ENCODE results near the gene GADD45B.
"Not testable (repeated sequence)": the region's sequence is repeated elsewhere in the genome, so short reads cannot be mapped to it uniquely, and the experiment has no call there.

GADD45B gene

DNA sequence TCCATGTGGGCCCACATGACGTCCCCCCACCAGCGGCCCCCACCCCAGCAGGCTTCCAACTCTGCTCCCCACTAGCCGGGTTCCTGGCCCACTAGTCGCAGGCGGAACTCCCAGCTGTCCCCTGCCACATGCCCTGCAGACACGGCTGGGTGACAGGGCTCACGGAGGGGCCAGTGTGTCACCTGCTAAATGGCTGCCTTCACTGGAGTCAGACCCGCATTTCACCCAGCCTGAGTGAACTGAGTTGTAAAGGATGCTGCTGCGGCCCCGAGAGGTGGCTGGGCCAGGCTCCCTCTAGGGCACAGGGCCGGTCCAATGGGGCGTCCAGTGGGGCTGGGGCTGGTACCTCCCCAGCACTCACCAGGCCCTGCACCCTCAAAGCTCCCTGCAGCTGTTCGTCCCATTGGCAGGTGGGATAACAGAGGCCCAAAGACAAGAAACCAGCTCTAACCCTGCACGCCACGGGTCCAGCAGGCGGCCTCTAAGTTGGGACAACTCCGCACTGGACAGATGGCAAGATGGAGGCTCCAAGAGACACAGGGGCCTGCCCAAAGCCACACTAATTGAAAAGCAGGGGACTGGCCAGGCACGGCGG is 22.4 kb upstream of the GADD45B start:
- no peak for TF ChIP-seq CTCF (IDR thresholded peaks at IDR 0.05; ENCODE audit: low read depth, low read length)
- no peak for DNase-seq (ENCODE audit: low read depth in 2 of 2)
- no peak overlapping the region for H3K4me3 ChIP-seq (replicated peaks in 1 of 2; ENCODE audit: low read depth in 2 of 2, low read length in 2 of 2)

DNA sequence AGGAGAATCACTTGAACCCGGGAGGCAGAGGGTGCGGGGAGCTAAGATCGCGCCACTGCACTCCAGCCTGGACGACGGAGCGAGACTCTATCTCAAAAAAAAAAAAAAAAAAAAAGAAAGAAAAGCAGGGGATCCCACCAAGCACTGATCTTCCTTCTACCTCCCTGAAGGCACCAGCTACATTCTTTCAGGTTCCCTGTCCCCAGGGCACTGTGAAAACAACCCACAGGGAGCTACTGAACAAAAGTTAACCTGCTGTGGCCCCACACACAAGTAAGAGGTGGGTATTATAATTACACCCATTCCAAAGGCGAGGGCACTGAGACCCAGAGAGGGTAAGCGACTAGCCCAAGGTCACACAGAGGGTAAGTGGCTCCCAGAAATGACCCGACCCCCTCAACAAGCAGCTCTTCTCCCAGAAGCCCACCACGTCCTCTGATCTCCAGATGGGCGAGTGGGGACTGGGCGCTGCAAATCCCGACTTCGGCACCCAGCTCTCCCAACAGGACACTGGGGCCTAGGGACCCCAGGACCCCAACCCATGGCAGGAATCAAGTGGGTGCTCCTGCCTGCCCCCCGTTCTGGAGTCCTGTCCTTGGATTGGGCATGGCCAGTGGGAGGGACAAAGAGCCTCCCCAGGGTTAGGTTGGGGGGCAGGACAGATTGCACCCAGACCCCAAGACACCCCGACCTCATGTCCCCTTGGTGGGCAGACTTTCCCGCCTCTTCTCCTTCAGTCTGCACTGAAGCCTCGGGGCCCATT is 21.5 kb upstream of the GADD45B start:
- DNase-seq (ENCODE audit: low read depth in 2 of 2): no peak
- no peak overlapping the region for H3K4me3 ChIP-seq (replicated peaks in 1 of 2; ENCODE audit: low read depth in 2 of 2, low read length in 2 of 2)
- no peak for TF ChIP-seq CTCF (IDR thresholded peaks at IDR 0.05; ENCODE audit: low read depth, low read length)

DNA sequence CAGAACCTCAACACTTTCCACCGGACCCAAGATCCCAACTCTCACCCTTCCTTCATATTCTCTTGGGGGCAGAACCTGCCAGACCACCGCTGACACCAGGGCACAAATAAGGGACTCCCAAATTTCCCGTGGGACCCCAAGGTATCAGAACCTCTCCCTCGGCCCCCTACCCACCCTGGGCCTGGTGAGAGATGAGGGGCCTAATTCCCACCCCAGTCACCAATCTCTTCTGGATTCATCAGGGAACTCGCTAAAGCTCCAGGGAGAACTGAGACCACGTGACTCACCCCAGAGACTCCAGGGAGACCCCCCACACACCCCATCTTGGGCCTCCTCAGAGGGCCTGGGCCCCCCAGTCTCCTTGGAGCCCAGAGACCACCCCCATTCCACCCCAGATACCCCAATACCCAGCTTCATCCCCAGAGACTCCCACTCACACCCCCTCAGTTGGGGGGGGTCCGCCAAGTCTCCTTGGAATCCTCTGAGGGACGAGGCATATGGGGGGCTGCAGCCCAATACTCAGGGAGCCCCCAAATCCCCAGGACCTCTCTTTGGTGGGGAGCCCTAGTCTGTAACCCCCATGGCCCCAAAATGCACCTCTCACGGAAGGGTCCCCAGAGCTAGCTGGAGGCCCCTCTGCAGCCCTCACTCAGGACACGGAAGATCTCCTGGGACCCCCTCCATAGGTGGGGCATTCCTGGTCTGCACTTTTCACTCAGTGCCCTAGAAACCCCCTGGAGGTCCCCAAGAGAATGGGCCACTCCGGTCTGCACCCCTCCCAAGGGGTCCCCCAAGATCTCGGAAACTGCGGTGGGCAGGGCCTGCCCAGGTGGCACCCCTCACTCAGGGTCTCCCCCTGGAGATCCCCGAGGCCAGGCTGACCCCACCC is 20.7 kb upstream of the GADD45B start:
- no peak for TF ChIP-seq CTCF (IDR thresholded peaks at IDR 0.05; ENCODE audit: low read depth, low read length)
- no peak for DNase-seq (ENCODE audit: low read depth in 2 of 2)
- peak overlapping the region; percentile 91 for H3K4me3 ChIP-seq (replicated peaks in 1 of 2; ENCODE audit: low read depth in 2 of 2, low read length in 2 of 2)

- DNase-seq (ENCODE audit: low read depth in 2 of 2): peak in 1 of 2 donors; percentile 8
- H3K4me3 ChIP-seq (replicated peaks in 1 of 2; ENCODE audit: low read depth in 2 of 2, low read length in 2 of 2): peak overlapping the region; percentile 91
- TF ChIP-seq CTCF (IDR thresholded peaks at IDR 0.05; ENCODE audit: low read depth, low read length): no peak
These were observed 19.9 kb upstream of the GADD45B start for GRCh38 chr19:2455851-2456570.

GRCh38 chr19:2457394-2458037 is 18.4 kb upstream of the GADD45B start:
- H3K4me3 ChIP-seq (replicated peaks in 1 of 2; ENCODE audit: low read depth in 2 of 2, low read length in 2 of 2): peak overlapping the region in 1 of 2 donors; percentile 26
- no peak for TF ChIP-seq CTCF (IDR thresholded peaks at IDR 0.05; ENCODE audit: low read depth, low read length)

DNA sequence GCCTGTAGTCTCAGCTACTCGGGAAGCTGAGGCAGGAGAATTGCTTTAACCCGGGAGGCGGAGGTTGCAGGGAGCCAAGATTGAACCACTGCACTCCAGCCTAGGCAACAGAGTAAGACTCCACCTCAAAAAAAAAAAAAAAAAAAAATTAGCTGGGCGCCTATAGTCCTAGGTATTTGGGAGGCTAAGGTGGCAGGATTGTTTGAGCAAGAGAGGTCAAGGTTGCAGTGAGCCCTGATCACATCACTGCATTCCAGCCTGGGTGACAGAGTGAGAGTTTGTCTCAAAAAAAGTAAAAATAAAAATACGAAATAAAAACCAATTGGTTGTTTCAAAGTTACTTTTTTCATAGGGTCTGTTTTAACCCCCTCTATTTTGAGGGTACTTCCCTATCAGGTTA is 17.9 kb upstream of the GADD45B start:
- DNase-seq (ENCODE audit: low read depth in 2 of 2): no peak
- H3K4me3 ChIP-seq (replicated peaks in 1 of 2; ENCODE audit: low read depth in 2 of 2, low read length in 2 of 2): no peak overlapping the region
- no peak for TF ChIP-seq CTCF (IDR thresholded peaks at IDR 0.05; ENCODE audit: low read depth, low read length)

More at GRCh38 chr19:2457394-2458037, 18.4 kb upstream of the GADD45B start:
- DNase-seq (ENCODE audit: low read depth in 2 of 2): no peak

DNA sequence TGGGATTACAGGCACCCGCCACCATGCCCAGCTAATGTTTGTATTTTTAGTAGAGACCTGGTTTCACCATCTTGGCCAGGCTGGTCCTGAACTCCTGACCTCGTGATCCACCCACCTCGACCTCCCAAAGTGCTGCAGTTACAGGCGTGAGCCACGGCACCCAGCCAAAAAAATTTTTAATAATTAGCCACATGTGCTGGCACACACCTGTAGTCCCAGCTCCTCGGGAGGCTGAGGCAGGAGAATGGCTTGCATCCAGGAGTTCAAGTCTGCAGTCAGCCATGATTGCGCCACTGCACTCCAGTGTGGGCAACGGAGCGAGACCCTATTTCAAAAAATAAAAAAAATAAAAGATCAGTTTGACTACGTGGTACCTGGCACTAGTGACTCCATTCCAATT is 17.2 kb upstream of the GADD45B start:
- not testable (repeated sequence) for DNase-seq (ENCODE audit: low read depth in 2 of 2)

More for the DNA sequence above, 17.2 kb upstream of the GADD45B start:
- H3K4me3 ChIP-seq (replicated peaks in 1 of 2; ENCODE audit: low read depth in 2 of 2, low read length in 2 of 2): not testable (repeated sequence)

Data from cardiac fibroblast (primary cell).